Measurements from ENCODE around the gene B3GNT8.

B3GNT8 gene

GRCh38 chr19:41415154-41415571, 12.0 kb downstream of the B3GNT8 start:
- DNase-seq (ENCODE audit: low spot score) = no peak
- no peak for TF ChIP-seq CTCF (IDR thresholded peaks at IDR 0.05; ENCODE audit: extremely low read depth, insufficient read depth, missing control alignments)
- in situ Hi-C loops (cut with MboI; ENCODE audit: low pct_unique_long_range_greater_than_20kb, low sequenced_read_pairs, unreplicated experiment) = no loop called here

- no peak for DNase-seq (ENCODE audit: low spot score)
- no peak for TF ChIP-seq CTCF (IDR thresholded peaks at IDR 0.05; ENCODE audit: extremely low read depth, insufficient read depth, missing control alignments)
- in situ Hi-C loops (cut with MboI; ENCODE audit: low pct_unique_long_range_greater_than_20kb, low sequenced_read_pairs, unreplicated experiment) = no loop called here
These were observed 12.7 kb downstream of the B3GNT8 start for GRCh38 chr19:41414461-41414860.

GRCh38 chr19:41413947-41414346, 13.2 kb downstream of the B3GNT8 start:
- no peak for DNase-seq (ENCODE audit: low spot score)
- in situ Hi-C loops (cut with MboI; ENCODE audit: low pct_unique_long_range_greater_than_20kb, low sequenced_read_pairs, unreplicated experiment) = no loop called here
- TF ChIP-seq CTCF (IDR thresholded peaks at IDR 0.05; ENCODE audit: extremely low read depth, insufficient read depth, missing control alignments) = no peak

GRCh38 chr19:41412953-41413352, 14.2 kb downstream of the B3GNT8 start:
- DNase-seq (ENCODE audit: low spot score) = no peak
- in situ Hi-C loops (cut with MboI; ENCODE audit: low pct_unique_long_range_greater_than_20kb, low sequenced_read_pairs, unreplicated experiment) = no loop called here
- TF ChIP-seq CTCF (IDR thresholded peaks at IDR 0.05; ENCODE audit: extremely low read depth, insufficient read depth, missing control alignments) = no peak

GRCh38 chr19:41411968-41412265, 15.3 kb downstream of the B3GNT8 start:
- in situ Hi-C loops (cut with MboI; ENCODE audit: low pct_unique_long_range_greater_than_20kb, low sequenced_read_pairs, unreplicated experiment) = no loop called here
- TF ChIP-seq CTCF (IDR thresholded peaks at IDR 0.05; ENCODE audit: extremely low read depth, insufficient read depth, missing control alignments) = no peak
- DNase-seq (ENCODE audit: low spot score) = no peak

GRCh38 chr19:41411100-41411967, 15.8 kb downstream of the B3GNT8 start:
- DNase-seq (ENCODE audit: low spot score) = no peak
- in situ Hi-C loops (cut with MboI; ENCODE audit: low pct_unique_long_range_greater_than_20kb, low sequenced_read_pairs, unreplicated experiment) = no loop called here
- no peak for TF ChIP-seq CTCF (IDR thresholded peaks at IDR 0.05; ENCODE audit: extremely low read depth, insufficient read depth, missing control alignments)
